Smooth muscle cell (in vitro differentiated cells): ENCODE measurements around the gene FSTL4. TPM values are rescaled to one million over a fixed set of nuclear protein-coding genes. Genes with fewer than 3 reads are reported as not detected.

Experiments used
- DNase-seq: peaks from one replicate; lab custom pipeline; 2025; ENCODE audit not compliant: unreplicated experiment; lab: John Stamatoyannopoulos, UW
- H2AFZ ChIP-seq: fragments of 200-600 bp; sonication (generic); 2 replicates; pipeline ENCODE4 v1.6.0; 2016; ENCODE audit warnings: antibody characterized with exemption, low read depth, mild to moderate bottlenecking
- H3F3A ChIP-seq: fragments of 200-600 bp; sonication (generic); 2 replicates; pipeline ENCODE4 v1.6.0; 2017; ENCODE audit warnings: antibody characterized with exemption, low read depth
- H3K27ac ChIP-seq: fragments of 200-600 bp; sonication (generic); 2 replicates; pipeline ENCODE4 v1.5.1; 2016; ENCODE audit warnings: low read depth, mild to moderate bottlenecking
- H3K27me3 ChIP-seq: fragments of 200-600 bp; sonication (generic); 2 replicates; pipeline ENCODE4 v1.6.1; 2016; ENCODE audit warnings: low read depth, mild to moderate bottlenecking
- H3K36me3 ChIP-seq: fragments of 200-600 bp; sonication (generic); 2 replicates; pipeline ENCODE4 v1.5.1; 2016; ENCODE audit warnings: low read depth
- H3K4me1 ChIP-seq: fragments of 200-600 bp; sonication (generic); 2 replicates; pipeline ENCODE4 v1.5.1; 2016; ENCODE audit warnings: low read depth
- H3K4me2 ChIP-seq: fragments of 200-600 bp; sonication (generic); 2 replicates; pipeline ENCODE4 v1.6.0; 2016; ENCODE audit warnings: mild to moderate bottlenecking
- H3K4me3 ChIP-seq: fragments of 200-600 bp; sonication (generic); 2 replicates; pipeline ENCODE4 v1.5.1; 2016; ENCODE audit warnings: mild to moderate bottlenecking
- H3K79me2 ChIP-seq: fragments of 200-600 bp; sonication (generic); 2 replicates; pipeline ENCODE4 v1.6.0; 2016; ENCODE audit warnings: low read depth, mild to moderate bottlenecking
- H3K9ac ChIP-seq: fragments of 200-600 bp; sonication (generic); 2 replicates; pipeline ENCODE4 v1.6.0; 2016; ENCODE audit warnings: low read depth
- H3K9me3 ChIP-seq: fragments of 200-600 bp; sonication (generic); replicated peaks from 2 replicates; pipeline ENCODE4 v1.5.1; 2016; ENCODE audit warnings: low read depth
- H4K20me1 ChIP-seq: fragments of 200-600 bp; sonication (generic); 2 replicates; pipeline ENCODE4 v1.6.0; 2016; ENCODE audit warnings: low read depth
- WGBS: methylation state at CpG from one replicate; pipeline ENCODE4 v1.1.7; 2016; ENCODE audit warnings: low lambda C conversion rate; 5-methylcytosine and 5-hydroxymethylcytosine counted together
- polyA plus RNA-seq: library from polyadenylated mRNA; unstranded; fragments of >200 nt; fragmentation: Nextera tagmentation; extraction: Ambion mirVana; gene quantifications from 2 replicates; pipeline ENCODE4 v1.2.1, GENCODE V29; 2016
- total RNA-seq: library from RNA; depleted of rRNA; stranded (reverse); fragments of >200 nt; gene quantifications from 2 replicates; pipeline ENCODE4 v1.2.3, GENCODE V29; 2014
- TF ChIP-seq, protein P1 (sequence below): fragments of 200-600 bp; sonication (generic); IDR thresholded peaks from 2 replicates; pipeline ENCODE4 v1.5.1; 2017; ENCODE audit warnings: borderline replicate concordance, mild to moderate bottlenecking, antibody characterized with exemption; ENCODE audit not compliant: insufficient read depth, poor library complexity, severe bottlenecking

FSTL4 gene
- total and polyA plus RNA-seq, 2 experiments from 2014 or later = 0.49 TPM; not detected in 1

DNA sequence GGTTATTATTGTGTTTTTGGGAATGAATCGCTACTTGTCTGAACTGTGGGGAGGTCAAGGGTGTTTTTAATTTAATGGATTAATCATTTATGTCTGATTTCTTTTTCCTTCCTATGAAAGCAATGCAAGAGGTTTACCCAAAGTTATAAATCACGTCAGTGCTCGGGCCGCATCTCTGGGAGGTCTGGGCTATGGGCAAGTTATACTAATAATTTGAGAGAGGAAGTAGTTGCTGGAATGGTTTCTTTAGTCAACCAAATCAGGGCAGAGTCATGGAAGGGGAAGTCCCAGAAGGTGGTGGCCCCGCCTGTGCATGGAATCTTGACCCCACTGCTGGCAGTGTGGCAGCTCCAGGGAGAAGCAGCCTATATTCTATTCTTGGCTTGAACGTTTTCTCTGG, 380.3 kb downstream of the FSTL4 start:
- H2AFZ ChIP-seq = no peak overlapping the region
- H3K27me3 ChIP-seq = no peaks in the 10 kb centered on the region
- no peak overlapping the region for H3K9ac ChIP-seq
- no peaks in the 10 kb centered on the region for H4K20me1 ChIP-seq
- no peaks in the 10 kb centered on the region for H3K79me2 ChIP-seq
- H3K9me3 ChIP-seq = no peaks in the 10 kb centered on the region
- no peak overlapping the region for H3K27ac ChIP-seq
- H3K36me3 ChIP-seq = no peaks in the 10 kb centered on the region
- no peaks in the 10 kb centered on the region for H3K4me1 ChIP-seq
- H3K4me3 ChIP-seq = no peak overlapping the region
- 93% methylated on average over 6 of the region's 6 CpGs for WGBS
- no peak for DNase-seq
- H3K4me2 ChIP-seq = no peak overlapping the region
- TF ChIP-seq, protein P1, sequence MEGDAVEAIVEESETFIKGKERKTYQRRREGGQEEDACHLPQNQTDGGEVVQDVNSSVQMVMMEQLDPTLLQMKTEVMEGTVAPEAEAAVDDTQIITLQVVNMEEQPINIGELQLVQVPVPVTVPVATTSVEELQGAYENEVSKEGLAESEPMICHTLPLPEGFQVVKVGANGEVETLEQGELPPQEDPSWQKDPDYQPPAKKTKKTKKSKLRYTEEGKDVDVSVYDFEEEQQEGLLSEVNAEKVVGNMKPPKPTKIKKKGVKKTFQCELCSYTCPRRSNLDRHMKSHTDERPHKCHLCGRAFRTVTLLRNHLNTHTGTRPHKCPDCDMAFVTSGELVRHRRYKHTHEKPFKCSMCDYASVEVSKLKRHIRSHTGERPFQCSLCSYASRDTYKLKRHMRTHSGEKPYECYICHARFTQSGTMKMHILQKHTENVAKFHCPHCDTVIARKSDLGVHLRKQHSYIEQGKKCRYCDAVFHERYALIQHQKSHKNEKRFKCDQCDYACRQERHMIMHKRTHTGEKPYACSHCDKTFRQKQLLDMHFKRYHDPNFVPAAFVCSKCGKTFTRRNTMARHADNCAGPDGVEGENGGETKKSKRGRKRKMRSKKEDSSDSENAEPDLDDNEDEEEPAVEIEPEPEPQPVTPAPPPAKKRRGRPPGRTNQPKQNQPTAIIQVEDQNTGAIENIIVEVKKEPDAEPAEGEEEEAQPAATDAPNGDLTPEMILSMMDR = no peak
- no peaks in the 10 kb centered on the region for H3F3A ChIP-seq

GRCh38 chr5:133230823-133231578, 381.3 kb downstream of the FSTL4 start:
- DNase-seq = no peak
- Histone ChIP-seq H3K9me3 (no peaks in the 10 kb centered on the region), H3K4me2 (no peak overlapping the region), H4K20me1 (no peaks in the 10 kb centered on the region), H3K79me2 (no peaks in the 10 kb centered on the region), H3K36me3 (no peaks in the 10 kb centered on the region), H3F3A (no peaks in the 10 kb centered on the region), H3K27ac (no peak overlapping the region), H3K27me3 (no peaks in the 10 kb centered on the region), H3K9ac (no peak overlapping the region), H3K4me1 (no peaks in the 10 kb centered on the region), H3K4me3 (no peak overlapping the region), H2AFZ (no peak overlapping the region)
- TF ChIP-seq, protein P1 = no peak
- 80% methylated on average over 9 of the region's 9 CpGs for WGBS

DNA sequence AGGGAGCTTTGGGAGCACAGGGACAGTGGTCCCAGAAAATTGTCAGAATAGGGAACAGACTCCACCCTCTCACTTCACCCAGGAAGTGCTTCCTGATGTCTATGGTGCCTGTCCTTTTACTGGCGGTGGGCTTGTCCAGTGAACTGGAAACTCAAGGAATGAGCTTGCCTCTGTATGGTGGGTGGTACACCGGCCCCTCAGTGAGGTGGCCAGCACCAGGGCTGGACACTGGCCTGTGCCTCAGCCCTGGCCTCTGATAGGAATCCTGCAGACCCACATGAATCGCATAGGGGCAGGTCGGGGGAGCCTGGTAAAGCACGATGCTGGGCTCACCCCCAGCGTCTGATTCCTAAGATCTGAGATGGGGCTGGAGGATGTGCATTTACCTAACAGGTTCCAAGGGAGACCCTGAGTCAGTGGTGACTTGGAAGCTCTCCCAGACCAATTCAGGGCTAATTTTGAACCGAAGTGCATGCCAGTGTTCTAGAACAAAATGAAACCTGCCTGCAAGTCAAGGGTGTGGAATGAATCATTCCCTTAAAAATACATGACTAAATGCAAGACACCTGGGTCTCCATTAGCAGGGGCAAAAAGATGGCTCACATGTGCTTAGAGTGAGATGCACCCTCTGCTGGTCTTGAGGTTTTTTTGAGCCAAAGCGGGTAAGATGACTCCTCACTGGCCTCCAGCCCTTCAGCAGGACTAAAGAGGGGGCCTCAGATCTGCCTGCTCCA, 382.2 kb downstream of the FSTL4 start:
- TF ChIP-seq, protein P1 = no peak
- H3K4me2 ChIP-seq = no peak overlapping the region
- H3K4me1 ChIP-seq = no peaks in the 10 kb centered on the region
- H3K36me3 ChIP-seq = no peaks in the 10 kb centered on the region
- H3K4me3 ChIP-seq = no peak overlapping the region
- H3K27me3 ChIP-seq = no peaks in the 10 kb centered on the region
- no peak overlapping the region for H3K27ac ChIP-seq
- H3F3A ChIP-seq = no peaks in the 10 kb centered on the region
- H3K79me2 ChIP-seq = no peaks in the 10 kb centered on the region
- H4K20me1 ChIP-seq = no peaks in the 10 kb centered on the region
- no peak for DNase-seq
- H3K9me3 ChIP-seq = no peaks in the 10 kb centered on the region
- WGBS = 93% methylated on average over 8 of the region's 8 CpGs
- no peak overlapping the region for H2AFZ ChIP-seq
- H3K9ac ChIP-seq = no peak overlapping the region
